HG02588 (cell line): Measurements from ENCODE around the gene BRD1.

Experiments used
- ATAC-seq: cut with Tn5 transposase; IDR thresholded peaks from one replicate; pipeline ENCODE4 v1.9.1; 2021; ENCODE audit warnings: mild to moderate bottlenecking, moderate library complexity; ENCODE audit not compliant: unreplicated experiment

BRD1 gene

GRCh38 chr22:49827853-49828598 lies at the start of gene BRD1:
BRD1 (minus strand) TSS chr22:49827873; CDS start chr22:49824317, 3,556 bp downstream.
- peak; percentile 44 for ATAC-seq

GRCh38 chr22:49873228-49873940 lies 45.7 kb upstream of the BRD1 start:
- no peak for ATAC-seq

DNA sequence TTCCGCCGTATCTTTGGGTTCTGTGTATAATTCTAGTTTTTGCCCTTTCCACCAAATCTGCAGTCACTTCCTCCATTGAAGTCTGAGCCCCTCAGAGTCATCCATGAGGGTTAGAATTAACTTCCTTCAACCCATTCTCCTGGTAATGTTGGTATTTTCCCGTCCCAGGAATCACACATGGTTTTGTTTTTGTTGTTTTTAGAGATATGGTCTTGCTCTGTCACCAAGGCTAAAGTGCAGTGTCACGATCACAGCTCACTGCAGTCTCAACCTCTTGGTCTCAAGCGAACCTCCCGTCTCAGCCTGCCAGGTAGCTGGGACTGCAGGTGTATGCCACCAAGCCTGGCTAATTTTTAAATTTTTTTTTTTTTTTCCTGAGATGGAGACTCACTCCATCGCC lies 44.7 kb upstream of the BRD1 start:
- no peak for ATAC-seq

GRCh38 chr22:49871482-49871881 lies 43.8 kb upstream of the BRD1 start:
- no peak for ATAC-seq

- no peak for ATAC-seq
Measured at GRCh38 chr22:49869845-49870712, 42.4 kb upstream of the BRD1 start.

- no peak for ATAC-seq
Measured at GRCh38 chr22:49869086-49869830, 41.6 kb upstream of the BRD1 start.

GRCh38 chr22:49867303-49868265 lies 39.9 kb upstream of the BRD1 start:
- no peak for ATAC-seq

DNA sequence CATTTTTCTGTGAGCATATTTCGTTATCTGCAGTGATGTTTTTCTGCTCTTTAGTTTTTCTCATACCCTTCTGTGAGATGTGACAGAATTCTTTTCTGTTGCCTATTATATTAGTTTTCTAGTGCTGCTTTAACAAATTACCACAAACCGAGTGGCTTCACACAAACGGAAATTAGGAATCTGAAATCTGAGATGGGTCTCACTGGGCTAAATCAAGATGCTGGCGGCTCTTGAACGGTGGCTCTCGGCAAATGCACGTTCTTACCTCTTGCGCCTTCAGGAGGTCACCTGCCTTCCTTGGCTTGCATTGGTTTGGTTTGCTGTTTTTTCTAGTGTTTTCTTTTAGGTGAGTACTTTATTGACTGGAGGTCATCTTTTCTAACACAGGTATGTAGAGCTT lies 39.0 kb upstream of the BRD1 start:
- ATAC-seq, result no peak

DNA sequence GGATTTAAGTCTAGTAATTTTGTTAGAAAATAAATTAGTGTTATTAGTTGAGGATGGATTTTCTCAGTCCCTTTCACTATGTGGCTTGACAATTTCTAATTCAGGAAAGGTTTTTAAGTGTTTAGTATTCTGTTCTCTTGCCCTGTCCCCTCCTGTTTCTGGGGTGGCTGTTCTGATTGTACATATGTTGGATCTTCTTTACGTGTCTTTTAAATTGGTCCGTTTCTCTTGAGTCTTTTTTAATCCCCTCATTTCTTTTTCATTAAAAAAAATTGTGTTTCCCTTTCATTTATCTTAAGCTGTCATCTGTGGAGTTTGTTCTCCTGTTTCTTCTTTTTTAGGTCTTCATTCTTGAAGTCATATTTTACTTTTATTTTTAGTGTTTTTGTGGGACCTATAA lies 38.5 kb upstream of the BRD1 start:
- no peak for ATAC-seq

- no peak for ATAC-seq
Measured at GRCh38 chr22:49865156-49865555, 37.5 kb upstream of the BRD1 start.

DNA sequence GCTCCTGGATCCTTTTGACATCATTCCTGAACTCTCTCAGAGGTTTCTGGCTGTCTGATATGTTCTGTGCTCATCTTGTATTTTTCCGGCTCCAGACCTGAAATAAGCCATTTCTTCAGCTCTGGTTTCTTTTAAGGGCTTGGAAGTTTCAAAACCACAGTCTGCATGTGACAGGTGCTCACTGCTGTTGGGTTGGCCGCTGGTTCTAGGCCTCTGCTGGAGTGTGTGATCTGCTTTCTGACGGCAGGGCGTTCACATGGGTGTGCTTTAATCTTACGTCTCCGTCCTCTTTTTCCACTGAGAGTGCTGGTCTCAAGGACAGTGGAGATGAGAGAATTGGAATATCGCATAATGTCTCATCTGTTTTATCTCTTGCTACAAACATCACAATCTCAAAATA lies 36.3 kb upstream of the BRD1 start:
- ATAC-seq, result no peak

- no peak for ATAC-seq
Measured at GRCh38 chr22:49862496-49862776, 34.8 kb upstream of the BRD1 start.

DNA sequence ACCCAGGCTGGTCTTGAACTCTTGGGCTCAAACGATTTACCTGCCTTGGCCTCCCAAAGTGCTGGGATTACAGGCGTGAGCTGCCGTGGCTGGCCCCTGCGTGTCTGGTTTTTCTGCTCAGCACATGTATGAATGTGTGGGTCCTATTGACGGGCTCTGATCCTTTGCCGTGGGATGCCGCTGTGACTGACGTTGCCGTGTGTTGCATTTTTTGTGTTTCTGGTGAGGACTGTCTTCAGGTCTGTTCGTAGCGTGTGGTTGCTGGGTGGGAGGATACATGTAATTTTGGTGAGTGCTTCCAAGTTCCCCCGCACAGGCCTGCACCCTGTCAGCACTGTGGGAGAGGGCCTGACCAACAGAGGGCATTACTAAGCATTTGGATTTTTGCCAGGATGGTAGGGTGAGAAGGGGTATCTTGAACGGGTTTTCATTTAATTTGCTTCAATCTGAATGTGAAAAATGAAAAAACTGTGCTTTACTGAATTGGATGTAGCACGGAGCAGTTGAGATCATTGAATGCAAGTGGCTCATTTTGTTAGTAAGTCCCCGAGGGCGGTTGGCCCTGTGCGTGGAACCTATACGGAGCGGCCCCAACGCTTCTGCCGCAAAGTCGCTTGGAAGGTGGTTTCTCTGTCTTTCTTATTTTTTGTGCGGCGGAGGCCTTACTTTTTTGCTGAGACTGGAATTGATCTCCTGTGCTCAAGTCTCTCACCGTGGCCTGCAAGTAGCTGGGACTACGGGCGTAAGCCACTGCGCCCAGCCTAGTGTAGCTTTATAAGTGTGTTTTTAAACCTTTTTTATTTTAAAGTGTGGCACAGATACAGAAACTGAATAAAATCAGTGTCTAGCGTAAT lies 34.2 kb upstream of the BRD1 start:
- no peak for ATAC-seq

GRCh38 chr22:49858827-49859226 lies 31.2 kb upstream of the BRD1 start:
- no peak for ATAC-seq

DNA sequence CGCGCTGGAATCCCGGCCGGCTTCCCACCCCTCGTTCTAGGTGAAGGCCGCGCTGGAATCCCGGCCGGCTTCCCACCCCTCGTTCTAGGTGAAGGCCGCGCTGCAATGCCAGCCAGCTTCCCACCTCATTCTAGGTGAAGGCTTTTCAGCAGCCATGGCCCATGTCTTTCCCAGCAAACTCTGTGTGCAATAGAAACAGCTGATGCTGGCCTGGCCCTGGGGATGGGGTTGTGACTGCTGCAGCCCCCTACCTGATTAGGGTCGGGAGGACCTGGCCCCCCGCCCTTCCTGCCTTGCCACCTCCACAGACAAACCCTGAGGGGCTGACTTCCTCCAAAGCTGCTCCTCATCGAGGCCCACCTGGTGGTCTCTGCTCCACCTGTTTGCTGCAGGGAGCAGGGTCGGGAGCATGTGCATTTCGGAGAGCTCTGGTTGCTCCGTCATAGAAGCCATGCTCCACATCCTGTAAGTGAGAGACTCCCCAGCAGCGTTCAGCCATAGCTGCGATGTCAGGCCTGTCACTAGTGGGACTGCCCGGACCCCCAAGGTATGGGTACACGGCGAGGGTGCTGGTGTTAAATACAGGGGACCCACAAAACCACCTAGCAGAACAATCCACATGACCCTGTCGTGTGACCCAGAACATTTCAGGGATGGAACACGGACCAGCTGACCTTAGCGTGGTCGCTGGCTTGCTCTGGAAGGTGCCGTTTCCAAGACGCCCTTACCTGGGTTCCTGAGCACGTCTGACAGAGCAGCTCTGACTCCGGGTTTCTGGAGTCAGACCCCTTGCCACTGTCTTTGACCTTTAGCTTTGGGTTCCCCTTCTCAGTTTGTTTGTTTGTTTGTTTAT lies 29.3 kb upstream of the BRD1 start:
- no peak for ATAC-seq

GRCh38 chr22:49856343-49856742 lies 28.7 kb upstream of the BRD1 start:
- ATAC-seq, result no peak

DNA sequence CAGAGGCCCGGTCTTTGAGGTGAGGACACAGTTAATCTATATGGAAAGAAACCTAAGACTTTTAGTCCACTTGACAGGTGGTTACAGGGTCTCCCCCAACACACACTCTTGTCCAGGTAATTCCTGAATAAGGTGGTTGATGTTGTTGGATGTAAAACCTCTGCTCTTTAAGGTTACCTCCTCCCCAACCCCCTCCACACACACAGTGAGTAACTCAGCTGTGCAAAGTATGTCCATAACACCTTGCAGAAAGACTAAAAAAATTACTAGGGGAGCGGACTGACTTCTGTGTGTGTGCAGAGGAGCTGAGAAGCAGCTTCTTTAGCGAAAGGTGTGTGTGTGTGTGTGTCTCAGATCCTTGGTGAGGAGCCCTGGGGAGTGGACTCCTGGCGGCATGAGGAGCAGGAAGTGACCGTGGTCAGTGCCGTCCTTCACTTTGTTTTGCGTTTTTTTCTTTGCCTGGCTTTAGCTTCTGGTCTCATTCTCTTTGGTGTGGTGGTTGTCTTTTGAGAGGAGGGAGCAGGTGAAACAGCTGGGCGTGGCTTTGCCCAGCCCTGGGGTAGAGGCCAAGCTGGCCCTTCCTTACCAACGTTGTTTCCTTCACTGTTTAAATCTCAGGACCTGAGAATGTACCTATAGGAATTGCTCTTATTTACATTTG lies 27.7 kb upstream of the BRD1 start:
- ATAC-seq, result no peak
